PC-9 (cell line): Measurements from ENCODE around the gene PRR5L. TPM values are rescaled to one million over a fixed set of nuclear protein-coding genes. Genes with fewer than 3 reads are reported as not detected.

ENCODE experiments used
- BruUV-seq: library from RNA; stranded (reverse); fragments of 400-500 nt; replicated peaks from 2 replicates; lab custom pipeline; 2021; lab: Mats Ljungman, UMichigan
- CTCF ChIA-PET: fragments of 300-600 bp; sonication (Branson Sonifier 250); formaldehyde crosslinking; loops from one replicate; lab custom pipeline; 2022; ENCODE audit warnings: antibody characterized with exemption; lab: Charles Lee
- POLR2A ChIA-PET: fragments of 300-600 bp; sonication (Branson Sonifier 250); formaldehyde crosslinking; loops from one replicate; lab custom pipeline; 2022; ENCODE audit warnings: antibody characterized with exemption; ENCODE audit not compliant: unreplicated experiment; lab: Charles Lee
- DNase-seq, 2 experiments: peaks; one replicate each; pipeline versions ENCODE4 v3.0.0 to v3.0.0-alpha.2; 2015 to 2022; ENCODE audit warnings: mixed read lengths in 1 of 2
- H2AFZ ChIP-seq: fragments of 200-600 bp; sonication (generic); 2 replicates; pipeline ENCODE4 v1.8.1; 2017; ENCODE audit warnings: antibody characterized with exemption
- H3F3A ChIP-seq: fragments of 200-600 bp; sonication (generic); 2 replicates; pipeline ENCODE4 v1.8.1; 2017; ENCODE audit warnings: antibody characterized with exemption, mild to moderate bottlenecking, low read depth; ENCODE audit not compliant: insufficient read depth
- H3K27ac ChIP-seq: fragments of 200-600 bp; sonication (generic); 2 replicates; pipeline ENCODE4 v1.6.1; 2016; ENCODE audit warnings: mixed run types
- H3K27me3 ChIP-seq: fragments of 200-600 bp; sonication (generic); 2 replicates; pipeline ENCODE4 v1.6.1; 2016; ENCODE audit warnings: low read depth, mixed run types; ENCODE audit not compliant: insufficient read depth
- H3K36me3 ChIP-seq: fragments of 200-600 bp; sonication (generic); 2 replicates; pipeline ENCODE4 v1.6.1; 2016; ENCODE audit warnings: low read depth, mixed run types
- H3K4me1 ChIP-seq: fragments of 200-600 bp; sonication (generic); replicated peaks from 2 replicates; pipeline ENCODE4 v1.6.1; 2016; ENCODE audit warnings: mixed run types; ENCODE audit not compliant: insufficient read depth
- H3K4me2 ChIP-seq: fragments of 200-600 bp; sonication (generic); 2 replicates; pipeline ENCODE4 v1.6.1; 2017; ENCODE audit warnings: mixed run types
- H3K4me3 ChIP-seq: fragments of 200-600 bp; sonication (generic); 2 replicates; pipeline ENCODE4 v1.6.1; 2016; ENCODE audit warnings: mixed run types
- H3K79me2 ChIP-seq: fragments of 200-600 bp; sonication (generic); 2 replicates; pipeline ENCODE4 v1.6.1; 2017; ENCODE audit warnings: low read depth, mixed run types
- H3K9me2 ChIP-seq: fragments of 200-600 bp; sonication (generic); 2 replicates; pipeline ENCODE4 v1.8.1; 2017; ENCODE audit warnings: mild to moderate bottlenecking; ENCODE audit not compliant: insufficient read depth
- H3K9me3 ChIP-seq: fragments of 200-600 bp; sonication (generic); 2 replicates; pipeline ENCODE4 v1.8.1; 2016; ENCODE audit warnings: low read depth; ENCODE audit not compliant: insufficient read depth
- H4K20me1 ChIP-seq: fragments of 200-600 bp; sonication (generic); 2 replicates; pipeline ENCODE4 v1.8.1; 2017; ENCODE audit not compliant: insufficient read depth
- EZH2 ChIP-seq: fragments of 200-600 bp; sonication (generic); IDR thresholded peaks from 2 replicates; pipeline ENCODE4 v1.8.0; 2017; ENCODE audit warnings: antibody characterized with exemption, low read depth
- intact Hi-C: fragments of 100-400 bp; cut with micrococcal nuclease; formaldehyde crosslinking; loops from one replicate; pipeline ENCODE4 v1.10.0; 2022; ENCODE audit not compliant: unreplicated experiment
- total RNA-seq: library from RNA; stranded (reverse); gene quantifications from 2 replicates; pipeline ENCODE4 v1.2.3, GENCODE V29; 2021
- TF ChIP-seq, protein P1 (sequence below): fragments of 200-600 bp; sonication (generic); conservative IDR thresholded peaks from 2 replicates; pipeline ENCODE4 v1.6.1; 2017; ENCODE audit warnings: mixed run types, antibody characterized with exemption, mild to moderate bottlenecking, moderate library complexity

PRR5L gene
- total RNA-seq, 1 experiment from 2014 or later = 5.1 TPM

DNA sequence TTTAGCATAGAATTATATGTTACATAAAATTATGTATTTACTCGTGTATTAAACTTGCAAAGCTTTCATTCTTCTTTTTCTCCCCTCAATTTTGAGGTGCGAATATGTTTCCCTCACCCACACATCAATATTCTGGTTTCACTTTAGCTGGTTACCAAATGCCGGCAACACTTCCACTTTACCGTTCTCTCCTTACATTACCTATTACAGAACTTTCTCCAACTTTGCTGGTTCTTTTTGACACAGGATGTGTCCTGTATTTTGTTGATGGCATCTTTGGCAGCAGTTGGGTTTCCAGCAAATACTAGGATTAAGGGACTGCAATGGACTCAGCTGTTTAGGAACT lies 84.9 kb downstream of the PRR5L start:
- no peak for DNase-seq
- Histone ChIP-seq H3K27ac (no peak overlapping the region), H2AFZ (no peak overlapping the region), H3F3A (peaks cover 7% of the 10 kb centered on the region; the same call in 1 of the 2 replicates), H3K36me3 (no peaks in the 10 kb centered on the region), H3K79me2 (no peaks in the 10 kb centered on the region), H3K4me2 (no peak overlapping the region), H3K9me3 (no peaks in the 10 kb centered on the region), H3K4me1 (peaks cover 8% of the 10 kb centered on the region; the same call in 1 of the 2 replicates), H3K27me3 (peaks cover 4% of the 10 kb centered on the region), H4K20me1 (no peaks in the 10 kb centered on the region), H3K9me2 (no peaks in the 10 kb centered on the region), H3K4me3 (no peak overlapping the region)
- no TSS peak for BruUV-seq
- ChIA-PET POLR2A (no interaction called here), CTCF (no interaction called here)
- TF ChIP-seq, protein P1, sequence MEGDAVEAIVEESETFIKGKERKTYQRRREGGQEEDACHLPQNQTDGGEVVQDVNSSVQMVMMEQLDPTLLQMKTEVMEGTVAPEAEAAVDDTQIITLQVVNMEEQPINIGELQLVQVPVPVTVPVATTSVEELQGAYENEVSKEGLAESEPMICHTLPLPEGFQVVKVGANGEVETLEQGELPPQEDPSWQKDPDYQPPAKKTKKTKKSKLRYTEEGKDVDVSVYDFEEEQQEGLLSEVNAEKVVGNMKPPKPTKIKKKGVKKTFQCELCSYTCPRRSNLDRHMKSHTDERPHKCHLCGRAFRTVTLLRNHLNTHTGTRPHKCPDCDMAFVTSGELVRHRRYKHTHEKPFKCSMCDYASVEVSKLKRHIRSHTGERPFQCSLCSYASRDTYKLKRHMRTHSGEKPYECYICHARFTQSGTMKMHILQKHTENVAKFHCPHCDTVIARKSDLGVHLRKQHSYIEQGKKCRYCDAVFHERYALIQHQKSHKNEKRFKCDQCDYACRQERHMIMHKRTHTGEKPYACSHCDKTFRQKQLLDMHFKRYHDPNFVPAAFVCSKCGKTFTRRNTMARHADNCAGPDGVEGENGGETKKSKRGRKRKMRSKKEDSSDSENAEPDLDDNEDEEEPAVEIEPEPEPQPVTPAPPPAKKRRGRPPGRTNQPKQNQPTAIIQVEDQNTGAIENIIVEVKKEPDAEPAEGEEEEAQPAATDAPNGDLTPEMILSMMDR = no peak
- TF ChIP-seq EZH2 = no peak
- intact Hi-C loops = no loop called here

DNA sequence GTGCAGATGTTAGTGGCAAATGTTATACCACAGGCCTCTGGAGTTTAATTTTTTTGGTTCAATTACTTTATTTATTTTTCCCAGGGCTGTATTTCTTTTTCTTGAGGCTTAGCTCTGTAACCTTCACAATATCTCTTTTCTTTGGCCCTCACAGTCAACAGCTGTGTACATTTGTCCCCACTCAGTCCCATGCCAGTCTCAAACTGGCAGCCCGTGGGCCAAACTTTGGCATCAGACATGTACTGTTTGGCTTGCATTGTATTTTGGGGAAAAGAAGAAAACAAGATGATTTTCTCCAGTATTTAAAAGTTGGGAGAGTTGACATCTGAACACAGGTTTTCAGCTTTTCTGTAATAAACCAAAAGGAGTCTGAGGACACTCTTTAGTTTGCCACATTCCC lies 87.1 kb downstream of the PRR5L start:
- Histone ChIP-seq H2AFZ (no peak overlapping the region), H3K9me3 (no peaks in the 10 kb centered on the region), H3F3A (peaks cover 7% of the 10 kb centered on the region; the same call in 1 of the 2 replicates), H3K27ac (no peak overlapping the region), H3K79me2 (no peaks in the 10 kb centered on the region), H3K9me2 (no peaks in the 10 kb centered on the region), H3K27me3 (no peaks in the 10 kb centered on the region; the same call in 1 of the 2 replicates), H3K36me3 (no peaks in the 10 kb centered on the region), H3K4me1 (peaks cover 8% of the 10 kb centered on the region; the same call in 1 of the 2 replicates), H3K4me2 (no peak overlapping the region), H4K20me1 (no peaks in the 10 kb centered on the region), H3K4me3 (no peak overlapping the region)
- BruUV-seq = no TSS peak
- DNase-seq = no peak
- POLR2A ChIA-PET = no interaction called here
- intact Hi-C loops = no loop called here
- CTCF ChIA-PET = no interaction called here
- TF ChIP-seq EZH2 = no peak

DNA sequence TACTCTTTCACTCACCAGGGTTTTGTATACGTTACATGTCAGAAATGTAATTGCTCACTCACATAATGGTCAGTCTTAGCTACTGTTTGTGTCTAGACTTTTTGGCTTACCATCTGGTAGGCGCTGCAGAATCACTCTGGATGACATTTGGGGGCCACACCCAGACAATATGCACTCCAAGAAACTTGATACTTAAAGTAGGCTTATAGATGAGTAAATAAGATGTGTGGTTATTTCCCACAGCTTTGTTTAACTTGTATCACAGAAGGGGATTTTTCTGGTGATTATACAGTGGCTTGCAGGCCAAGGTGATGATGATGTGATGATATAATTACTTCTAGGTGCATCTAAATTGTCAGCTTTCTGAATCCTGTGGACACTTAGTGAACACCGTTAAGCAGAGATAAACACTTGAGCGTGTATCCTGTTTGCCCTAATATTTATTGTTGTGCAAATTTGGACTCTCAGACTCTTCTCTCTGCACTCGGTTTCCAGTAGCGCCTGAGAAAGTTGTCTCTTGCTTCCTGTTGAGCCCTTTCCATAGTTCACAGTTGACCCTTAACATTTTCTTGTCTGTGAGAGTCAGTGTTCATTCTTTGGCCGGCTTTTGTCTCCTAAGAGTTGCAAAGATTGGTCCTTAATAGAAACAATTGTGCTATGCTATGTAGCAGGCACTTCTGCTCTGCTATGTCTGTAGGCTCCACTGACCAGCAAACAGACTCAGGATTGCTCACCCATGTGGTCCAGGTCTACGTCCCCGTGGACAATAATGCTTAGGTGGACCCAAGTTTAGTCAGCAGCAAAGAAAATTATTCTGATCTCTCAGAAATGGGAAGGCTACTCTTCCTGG lies 89.3 kb downstream of the PRR5L start:
- Histone ChIP-seq H3K4me3 (no peak overlapping the region), H3F3A (peaks cover 7% of the 10 kb centered on the region; the same call in 1 of the 2 replicates), H3K9me3 (no peaks in the 10 kb centered on the region), H3K79me2 (no peaks in the 10 kb centered on the region), H3K4me1 (peaks cover 8% of the 10 kb centered on the region; the same call in 1 of the 2 replicates), H3K4me2 (no peak overlapping the region), H3K36me3 (no peaks in the 10 kb centered on the region), H4K20me1 (no peaks in the 10 kb centered on the region), H3K9me2 (no peaks in the 10 kb centered on the region), H3K27me3 (no peaks in the 10 kb centered on the region), H2AFZ (no peak overlapping the region), H3K27ac (no peak overlapping the region)
- no TSS peak for BruUV-seq
- ChIA-PET CTCF (interaction anchor here (0.7 kb wide), 1 partner anchor 221 kb away, joined by 3 read pairs; no protein-coding TSS in a partner anchor), POLR2A (interaction anchor here (0.6 to 0.7 kb wide), 2 partner anchors 51 to 803 kb away, joined by 3 to 7 read pairs; no protein-coding TSS in a partner anchor)
- intact Hi-C loops = no loop called here
- DNase-seq = peak in 1 of 2 experiments; percentile 56
- TF ChIP-seq, protein P1 = no peak
- no peak for TF ChIP-seq EZH2
